A673 (cell line): ENCODE data around the gene ARHGEF28. TPM values are rescaled to one million over a fixed set of nuclear protein-coding genes. Genes with fewer than 3 reads are reported as not detected.
A peak's percentile ranks its signal among the peaks of the same experiment; 100 is the strongest.

ENCODE experiments used
- BruUV-seq: library from RNA; stranded (reverse); fragments of 400-500 nt; replicated peaks from 2 replicates; lab custom pipeline; 2021; lab: Mats Ljungman, UMichigan
- CTCF ChIA-PET: fragments of 300-600 bp; sonication (Branson Sonifier 250); formaldehyde crosslinking; loops from one replicate; lab custom pipeline; 2022; ENCODE audit warnings: antibody characterized with exemption; lab: Charles Lee
- POLR2A ChIA-PET: fragments of 300-600 bp; sonication (Branson Sonifier 250); formaldehyde crosslinking; loops from one replicate; lab custom pipeline; 2022; ENCODE audit warnings: antibody characterized with exemption; ENCODE audit not compliant: low non-redundant PET; lab: Charles Lee
- DNase-seq: peaks from one replicate; pipeline ENCODE4 v3.0.0-alpha.2; 2015; ENCODE audit warnings: low spot score
- H3K27ac ChIP-seq: fragments of 200-600 bp; sonication (generic); 2 replicates; pipeline ENCODE4 v1.5.1; 2016; ENCODE audit warnings: mixed run types, low read depth, mild to moderate bottlenecking, mixed read lengths, antibody characterized with exemption, low read length; ENCODE audit not compliant: poor library complexity, severe bottlenecking
- H3K27me3 ChIP-seq: fragments of 200-600 bp; sonication (generic); replicated peaks from 2 replicates; pipeline ENCODE4 v1.6.1; 2017; ENCODE audit warnings: mixed run types, low read depth, mild to moderate bottlenecking, mixed read lengths, antibody characterized with exemption, low read length; ENCODE audit not compliant: insufficient read depth, poor library complexity
- H3K36me3 ChIP-seq: fragments of 200-600 bp; sonication (generic); 2 replicates; pipeline ENCODE4 v1.6.1; 2016; ENCODE audit warnings: mixed run types, mild to moderate bottlenecking, mixed read lengths, antibody characterized with exemption, low read length; ENCODE audit not compliant: insufficient read depth, poor library complexity, severe bottlenecking
- H3K4me1 ChIP-seq: fragments of 200-600 bp; sonication (generic); 2 replicates; pipeline ENCODE4 v1.6.1; 2017; ENCODE audit warnings: mixed run types, mild to moderate bottlenecking, mixed read lengths, antibody characterized with exemption, low read length; ENCODE audit not compliant: insufficient read depth, poor library complexity, severe bottlenecking
- H3K4me3 ChIP-seq: fragments of 200-600 bp; sonication (generic); 2 replicates; pipeline ENCODE4 v1.5.1; 2016; ENCODE audit warnings: low read depth, mixed run types, mild to moderate bottlenecking, mixed read lengths, low read length; ENCODE audit not compliant: poor library complexity, severe bottlenecking
- H3K9me3 ChIP-seq: fragments of 200-600 bp; sonication (generic); 2 replicates; pipeline ENCODE4 v1.6.1; 2016; ENCODE audit warnings: mixed run types, low read depth, mild to moderate bottlenecking, mixed read lengths, antibody characterized with exemption, low read length; ENCODE audit not compliant: poor library complexity, severe bottlenecking
- EZH2 ChIP-seq: fragments of 200-600 bp; sonication (generic); IDR thresholded peaks from 2 replicates; pipeline ENCODE4 v1.6.1; 2017; ENCODE audit warnings: borderline replicate concordance, low read depth, mild to moderate bottlenecking, mixed read lengths, antibody characterized with exemption, low read length; ENCODE audit not compliant: poor library complexity, severe bottlenecking
- intact Hi-C: fragments of 100-400 bp; cut with micrococcal nuclease; formaldehyde crosslinking; loops from one replicate; pipeline ENCODE4 v1.10.0; 2022; ENCODE audit not compliant: unreplicated experiment
- total RNA-seq: library from RNA; stranded (reverse); gene quantifications from 2 replicates; pipeline ENCODE4 v1.2.3, GENCODE V29; 2021
- TF ChIP-seq, protein P1 (sequence below): fragments of 300-800, 200-600 bp; sonication (generic); conservative IDR thresholded peaks from 2 replicates; pipeline ENCODE4 v1.5.1; 2017; ENCODE audit warnings: low read depth, mild to moderate bottlenecking, antibody characterized with exemption, low read length, moderate library complexity, mixed read lengths

ARHGEF28 gene
- total RNA-seq, 1 experiment from 2014 or later = 3.4 TPM

DNA sequence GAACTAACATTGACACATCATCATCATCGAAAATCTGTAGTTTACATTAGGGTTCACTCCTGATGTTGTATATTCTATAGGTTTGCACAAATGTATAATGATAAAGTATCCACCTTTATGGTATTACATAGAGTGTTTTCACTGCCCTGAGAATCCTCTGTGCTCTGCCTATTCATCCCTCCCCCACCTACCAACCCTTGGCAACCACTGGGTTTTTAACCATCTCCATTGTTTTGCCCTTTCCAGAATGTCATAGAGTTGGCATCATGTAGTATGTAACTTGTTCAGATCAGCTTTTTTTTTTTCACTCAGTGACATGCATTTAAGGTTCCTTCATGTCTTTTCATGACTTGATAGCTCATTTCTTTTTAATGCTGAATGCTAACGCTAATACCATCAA lies 106.0 kb downstream of the ARHGEF28 start:
- intact Hi-C loops = no loop called here
- Histone ChIP-seq H3K36me3 (no peaks in the 10 kb centered on the region), H3K27ac (no peak overlapping the region), H3K27me3 (no peaks in the 10 kb centered on the region), H3K4me3 (no peak overlapping the region), H3K9me3 (no peaks in the 10 kb centered on the region), H3K4me1 (no peaks in the 10 kb centered on the region)
- BruUV-seq = no TSS peak
- ChIA-PET CTCF (no interaction called here), POLR2A (no interaction called here)
- no peak for TF ChIP-seq EZH2
- TF ChIP-seq, protein P1, sequence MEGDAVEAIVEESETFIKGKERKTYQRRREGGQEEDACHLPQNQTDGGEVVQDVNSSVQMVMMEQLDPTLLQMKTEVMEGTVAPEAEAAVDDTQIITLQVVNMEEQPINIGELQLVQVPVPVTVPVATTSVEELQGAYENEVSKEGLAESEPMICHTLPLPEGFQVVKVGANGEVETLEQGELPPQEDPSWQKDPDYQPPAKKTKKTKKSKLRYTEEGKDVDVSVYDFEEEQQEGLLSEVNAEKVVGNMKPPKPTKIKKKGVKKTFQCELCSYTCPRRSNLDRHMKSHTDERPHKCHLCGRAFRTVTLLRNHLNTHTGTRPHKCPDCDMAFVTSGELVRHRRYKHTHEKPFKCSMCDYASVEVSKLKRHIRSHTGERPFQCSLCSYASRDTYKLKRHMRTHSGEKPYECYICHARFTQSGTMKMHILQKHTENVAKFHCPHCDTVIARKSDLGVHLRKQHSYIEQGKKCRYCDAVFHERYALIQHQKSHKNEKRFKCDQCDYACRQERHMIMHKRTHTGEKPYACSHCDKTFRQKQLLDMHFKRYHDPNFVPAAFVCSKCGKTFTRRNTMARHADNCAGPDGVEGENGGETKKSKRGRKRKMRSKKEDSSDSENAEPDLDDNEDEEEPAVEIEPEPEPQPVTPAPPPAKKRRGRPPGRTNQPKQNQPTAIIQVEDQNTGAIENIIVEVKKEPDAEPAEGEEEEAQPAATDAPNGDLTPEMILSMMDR = no peak
- DNase-seq = no peak

DNA sequence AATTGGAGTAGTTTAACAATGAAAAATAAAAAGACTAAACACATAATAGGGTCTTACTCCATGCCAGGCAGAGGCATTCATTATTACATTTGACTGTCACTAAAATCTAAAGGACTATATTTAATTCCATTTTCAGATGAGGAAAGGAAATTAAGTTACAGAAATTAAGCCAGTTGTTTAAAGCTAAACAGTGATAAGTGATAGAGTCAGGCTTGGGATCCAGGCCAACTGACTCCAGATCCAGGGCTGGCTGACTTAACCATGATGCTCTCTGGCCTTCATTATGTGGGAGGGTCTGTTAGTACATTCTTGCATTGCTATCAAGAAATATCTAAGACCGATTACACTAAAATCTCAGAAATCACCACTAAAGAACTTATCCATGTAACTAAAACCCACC lies 107.2 kb downstream of the ARHGEF28 start:
- H3K27me3 ChIP-seq = no peaks in the 10 kb centered on the region
- DNase-seq = no peak
- ChIA-PET CTCF (no interaction called here), POLR2A (no interaction called here)
- no TSS peak for BruUV-seq
- no peaks in the 10 kb centered on the region for H3K9me3 ChIP-seq
- intact Hi-C loops = no loop called here
- TF ChIP-seq, protein P1 = no peak
- TF ChIP-seq EZH2 = no peak
- no peaks in the 10 kb centered on the region for H3K4me1 ChIP-seq
- no peak overlapping the region for H3K4me3 ChIP-seq
- H3K27ac ChIP-seq = no peak overlapping the region
- H3K36me3 ChIP-seq = no peaks in the 10 kb centered on the region

DNA sequence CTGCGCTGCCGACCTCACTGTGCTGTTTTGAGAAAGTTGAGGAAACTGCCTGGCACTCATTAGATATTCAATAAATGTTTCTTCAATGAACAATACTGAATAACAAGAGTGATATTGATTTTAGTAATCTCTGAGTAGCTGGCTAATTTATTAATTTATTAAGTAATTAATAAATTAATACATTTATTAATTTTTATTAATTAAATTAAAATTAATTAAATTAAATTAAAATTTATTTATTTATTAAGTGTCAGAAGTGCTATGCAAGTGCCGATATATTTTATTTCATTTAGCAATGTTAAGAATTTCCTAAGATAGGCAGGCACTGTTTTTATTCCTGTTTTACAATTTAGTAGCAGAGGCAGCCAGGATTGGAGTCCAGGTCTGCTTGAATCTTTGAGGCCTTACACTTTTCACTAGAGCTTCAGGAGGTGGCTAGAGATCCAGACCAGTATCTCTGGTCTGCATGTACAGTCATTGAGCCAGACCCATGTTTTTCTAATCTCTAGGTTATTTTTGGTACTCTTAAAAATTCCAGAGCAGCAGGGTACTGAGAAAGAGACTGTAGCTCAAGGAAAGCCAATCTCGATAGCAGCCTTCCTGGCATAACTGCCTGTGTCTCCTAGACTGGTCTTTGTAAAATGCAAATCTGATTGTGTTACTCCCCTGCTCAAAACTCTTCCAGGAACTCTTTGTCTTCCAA lies 109.2 kb downstream of the ARHGEF28 start:
- DNase-seq = peak; percentile 2
- no peaks in the 10 kb centered on the region for H3K9me3 ChIP-seq
- no TSS peak for BruUV-seq
- H3K4me1 ChIP-seq = no peaks in the 10 kb centered on the region
- H3K27ac ChIP-seq = no peak overlapping the region
- TF ChIP-seq, protein P1 = no peak
- CTCF ChIA-PET = no interaction called here
- H3K36me3 ChIP-seq = no peaks in the 10 kb centered on the region
- POLR2A ChIA-PET = no interaction called here
- no peaks in the 10 kb centered on the region for H3K27me3 ChIP-seq
- H3K4me3 ChIP-seq = no peak overlapping the region
- intact Hi-C loops = no loop called here
